Mucosa of descending colon (tissue), 3 donors: Measurements from ENCODE around the gene SPPL3. TPM values are rescaled to one million over a fixed set of nuclear protein-coding genes. Genes with fewer than 3 reads are reported as not detected.

ENCODE experiments used
- ATAC-seq: fragments of 200-7000 bp; cut with Tn5 transposase; one replicate; pipeline ENCODE4 v1.9.1; 2020; ENCODE audit warnings: mild to moderate bottlenecking, moderate library complexity
- DNase-seq, 3 donors: peaks; one replicate each; pipeline ENCODE4 v3.0.0-alpha.2; 2020
- H3K36me3 ChIP-seq: fragments of 200-600 bp; one replicate; pipeline ENCODE4 v1.8.0; 2021; ENCODE audit warnings: low read depth, mild to moderate bottlenecking
- H3K4me1 ChIP-seq: fragments of 200-600 bp; one replicate; pipeline ENCODE4 v1.8.0; 2021; ENCODE audit warnings: low read depth, mild to moderate bottlenecking
- H3K4me3 ChIP-seq: fragments of 200-600 bp; one replicate; pipeline ENCODE4 v1.8.0; 2021; ENCODE audit warnings: mild to moderate bottlenecking
- H3K9me3 ChIP-seq: fragments of 200-600 bp; one replicate; pipeline ENCODE4 v1.8.0; 2021; ENCODE audit warnings: mild to moderate bottlenecking
- intact Hi-C, 2 donors: fragments of 100-400 bp; cut with DNase I in 1 of 2; cut with micrococcal nuclease in 1 of 2; formaldehyde crosslinking; loops; one replicate each; pipeline versions ENCODE4 v1.11.0 to v1.11.1; 2022; cut with DNase I, micrococcal nuclease
- total RNA-seq, 3 donors: library from RNA; stranded (reverse); fragmentation: NEBNext Ultra II Directional in 2 of 3; extraction: Animal tissue kit (Norgen Biotek cat#: 25700) in 2 of 3; gene quantifications; one replicate each; pipeline versions ENCODE4 v1.2.1 to v1.2.4, GENCODE V29; 2021 to 2023
- TF ChIP-seq, protein P1 (sequence below): fragments of 200-600 bp; IDR thresholded peaks from one replicate; pipeline ENCODE4 v1.8.0; 2022; ENCODE audit warnings: antibody characterized with exemption, mild to moderate bottlenecking
- donor health status: DM: no; HTN: no; CAD: no; lungs with moderate emphysema.
- donor health status: DM: no; HTN: no; CAD: no.
- donor health status: DM: no; HTN: yes; CAD: no.

Gene SPPL3
- total RNA-seq, 3 donors from 2014 or later, result 51.8 to 72.1 (median 65.6) TPM

- DNase-seq (no peak), ATAC-seq (peak; percentile 40)
- Histone ChIP-seq H3K4me3 (no peak overlapping the region), H3K9me3 (no peaks in the 10 kb centered on the region), H3K36me3 (no peaks in the 10 kb centered on the region), H3K4me1 (peaks cover 23% of the 10 kb centered on the region)
- TF ChIP-seq, protein P1, sequence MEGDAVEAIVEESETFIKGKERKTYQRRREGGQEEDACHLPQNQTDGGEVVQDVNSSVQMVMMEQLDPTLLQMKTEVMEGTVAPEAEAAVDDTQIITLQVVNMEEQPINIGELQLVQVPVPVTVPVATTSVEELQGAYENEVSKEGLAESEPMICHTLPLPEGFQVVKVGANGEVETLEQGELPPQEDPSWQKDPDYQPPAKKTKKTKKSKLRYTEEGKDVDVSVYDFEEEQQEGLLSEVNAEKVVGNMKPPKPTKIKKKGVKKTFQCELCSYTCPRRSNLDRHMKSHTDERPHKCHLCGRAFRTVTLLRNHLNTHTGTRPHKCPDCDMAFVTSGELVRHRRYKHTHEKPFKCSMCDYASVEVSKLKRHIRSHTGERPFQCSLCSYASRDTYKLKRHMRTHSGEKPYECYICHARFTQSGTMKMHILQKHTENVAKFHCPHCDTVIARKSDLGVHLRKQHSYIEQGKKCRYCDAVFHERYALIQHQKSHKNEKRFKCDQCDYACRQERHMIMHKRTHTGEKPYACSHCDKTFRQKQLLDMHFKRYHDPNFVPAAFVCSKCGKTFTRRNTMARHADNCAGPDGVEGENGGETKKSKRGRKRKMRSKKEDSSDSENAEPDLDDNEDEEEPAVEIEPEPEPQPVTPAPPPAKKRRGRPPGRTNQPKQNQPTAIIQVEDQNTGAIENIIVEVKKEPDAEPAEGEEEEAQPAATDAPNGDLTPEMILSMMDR, result no peak
- intact Hi-C loops, result loop anchor here in 1 of 2 donors (5.0 to 10.0 kb wide), 2 partner anchors 72 to 135 kb away; partner anchors contain the start of gene POP5
Measured at GRCh38 chr12:120719496-120720233, 184.5 kb downstream of the SPPL3 start.

- H3K9me3 ChIP-seq, result no peaks in the 10 kb centered on the region
- intact Hi-C loops, result loop anchor here in 1 of 2 donors (10.0 kb wide), 1 partner anchor 134 kb away; the partner anchor contains the start of gene POP5
- no peaks in the 10 kb centered on the region for H3K36me3 ChIP-seq
- DNase-seq (no peak), ATAC-seq (peak; percentile 86)
- TF ChIP-seq, protein P1, result no peak
- peaks cover 23% of the 10 kb centered on the region for H3K4me1 ChIP-seq
- no peak overlapping the region for H3K4me3 ChIP-seq
Measured at GRCh38 chr12:120719072-120719471, 185.1 kb downstream of the SPPL3 start.

DNA sequence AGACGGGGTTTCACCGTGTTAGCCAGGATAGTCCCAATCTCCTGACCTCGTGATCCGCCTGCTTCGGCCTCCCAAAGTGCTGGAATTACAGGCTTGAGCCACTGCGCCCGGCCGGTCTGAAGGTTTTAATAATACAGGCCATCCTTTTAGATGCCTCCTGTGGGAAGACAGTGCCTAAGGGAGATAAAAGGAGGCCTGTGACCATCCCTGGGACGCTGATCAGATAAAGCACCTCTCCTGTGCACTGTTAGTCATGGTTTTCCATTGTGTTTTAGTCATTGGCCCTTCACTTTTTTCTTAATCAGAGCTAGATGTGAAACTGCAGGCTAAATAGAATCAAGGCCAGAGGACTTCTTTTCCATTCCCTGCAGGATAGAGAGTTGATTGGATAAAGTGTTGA, 186.1 kb downstream of the SPPL3 start:
- peaks cover 26% of the 10 kb centered on the region for H3K4me1 ChIP-seq
- ATAC-seq (no peak), DNase-seq (no peak)
- no peaks in the 10 kb centered on the region for H3K36me3 ChIP-seq
- no peaks in the 10 kb centered on the region for H3K9me3 ChIP-seq
- no peak overlapping the region for H3K4me3 ChIP-seq
- intact Hi-C loops, result loop anchor here in 1 of 2 donors (10.0 kb wide), 1 partner anchor 133 kb away; the partner anchor contains the start of gene POP5
- TF ChIP-seq, protein P1, result no peak

DNA sequence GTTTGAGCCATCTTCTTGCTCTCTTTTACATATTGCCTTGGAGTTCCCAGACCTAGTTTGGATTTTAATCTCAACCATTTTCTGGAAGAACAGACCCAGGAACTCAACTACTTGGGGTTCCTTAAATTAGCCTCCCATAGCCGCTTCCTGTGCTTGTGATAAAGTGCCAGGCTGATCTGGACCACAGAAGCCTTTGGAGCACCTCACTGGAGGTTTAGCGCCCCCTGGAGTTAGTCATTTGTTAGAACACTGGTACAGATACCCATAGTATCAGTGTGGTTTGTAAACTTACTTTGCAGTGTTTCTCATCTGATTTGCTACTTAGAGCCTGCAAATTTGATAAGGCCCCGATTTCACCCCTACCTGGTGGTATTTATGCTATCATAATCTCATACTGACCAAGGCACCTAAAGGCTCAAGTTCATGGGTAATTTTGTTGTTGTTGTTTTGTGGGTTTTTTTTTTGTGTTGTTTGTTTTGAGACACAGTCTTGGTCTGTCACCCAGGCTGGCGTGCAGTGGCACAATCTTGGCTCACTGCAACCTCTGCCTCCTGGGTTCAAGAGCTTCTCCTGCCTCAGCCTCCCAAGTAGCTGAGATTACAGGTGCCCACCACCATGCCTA, 190.2 kb downstream of the SPPL3 start:
- H3K4me3 ChIP-seq, result no peak overlapping the region
- H3K9me3 ChIP-seq, result no peaks in the 10 kb centered on the region
- DNase-seq (peak in 1 of 3 donors; percentile 91), ATAC-seq (peak; percentile 66)
- H3K4me1 ChIP-seq, result peaks cover 30% of the 10 kb centered on the region
- no peaks in the 10 kb centered on the region for H3K36me3 ChIP-seq
- TF ChIP-seq, protein P1, result peak; percentile 60
- intact Hi-C loops, result loop anchor here in 1 of 2 donors (10.0 kb wide), 1 partner anchor 129 kb away; the partner anchor contains the start of gene POP5

DNA sequence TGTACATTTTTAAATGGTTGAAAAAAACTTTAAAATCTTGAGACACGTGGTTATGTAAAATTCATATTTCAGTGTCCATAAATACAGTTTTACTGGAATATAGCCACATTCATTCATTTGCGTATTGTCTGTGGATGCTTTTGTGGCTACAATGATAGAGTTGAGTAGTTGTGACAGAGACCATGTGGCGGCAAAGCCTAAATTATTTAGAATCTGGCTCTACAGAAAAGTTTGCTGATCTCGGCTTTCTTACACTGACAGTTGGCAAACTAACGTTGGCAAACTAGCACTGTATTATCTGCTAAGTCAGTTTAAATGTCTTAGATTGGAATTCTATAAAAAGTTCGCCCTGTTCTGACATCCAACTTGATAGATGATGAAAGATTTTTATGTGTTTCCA, 191.5 kb downstream of the SPPL3 start:
- H3K4me1 ChIP-seq, result peaks cover 21% of the 10 kb centered on the region
- TF ChIP-seq, protein P1, result no peak
- no peak overlapping the region for H3K4me3 ChIP-seq
- no peaks in the 10 kb centered on the region for H3K36me3 ChIP-seq
- DNase-seq, result no peak
- ATAC-seq, result no peak
- no peaks in the 10 kb centered on the region for H3K9me3 ChIP-seq
- intact Hi-C loops, result loop anchor here in 1 of 2 donors (10.0 kb wide), 1 partner anchor 128 kb away; the partner anchor contains the start of gene POP5

Other genes starting within 250 kb of the SPPL3 start
- 100 to 1,000 TPM; 166 to 281 (median 272) TPM for gene MLEC, start 217.2 kb downstream of the SPPL3 start, total RNA-seq
- 10 to 100 TPM; 20.5 to 26.7 (median 23.3) TPM for gene UNC119B, start 193.9 kb downstream of the SPPL3 start, total RNA-seq
- 100 to 1,000 TPM in 2 of 3 donors, 10 to 100 TPM in 1; 84.8 to 175 (median 129) TPM for gene ACADS, start 178.5 kb downstream of the SPPL3 start, total RNA-seq
- 10 to 100 TPM in 2 of 3 donors, 1 to 10 TPM in 1; 6.5 to 22.6 (median 14.4) TPM for gene HNF1A, start 74.2 kb upstream of the SPPL3 start, total RNA-seq
- 10 to 100 TPM in 2 of 3 donors, 1 to 10 TPM in 1; 7.6 to 22.7 (median 11.9) TPM for gene C12orf43, start 112.1 kb upstream of the SPPL3 start, total RNA-seq
- 10 to 100 TPM in 2 of 3 donors, 1 to 10 TPM in 1; 3.7 to 32.4 (median 10.2) TPM for gene OASL, start 134.9 kb upstream of the SPPL3 start, total RNA-seq
- 10 to 100 TPM in 1 of 3 donors, 1 to 10 TPM in 2; 1.0 to 10.9 (median 1.4) TPM for gene P2RX7, start 228.5 kb upstream of the SPPL3 start, total RNA-seq